Spleen (tissue), 11 donors: ENCODE measurements around the gene SLC35F1. TPM values are rescaled to one million over a fixed set of nuclear protein-coding genes. Genes with fewer than 3 reads are reported as not detected.

Experiments used
- DNase-seq: peaks from one replicate; pipeline ENCODE4 v3.0.0-alpha.2; 2020
- H3K27ac ChIP-seq, 8 donors: fragments of 200-600 bp; sonication (generic) in 7 of 8; 1 replicate in 4 of 8; 2 replicates in 4 of 8; pipeline versions ENCODE4 v1.5.0 to v1.8.0; 2016 to 2021; ENCODE audit warnings: inconsistent platforms in 4 of 8, mild to moderate bottlenecking in 4 of 8, moderate library complexity in 1 of 8
- H3K27me3 ChIP-seq, 7 donors: fragments of 200-600 bp; sonication (generic) in 6 of 7; replicated peaks in 1 of 7; 1 replicate in 4 of 7; 2 replicates in 3 of 7; pipeline versions ENCODE4 v1.5.0 to v1.8.0; 2016 to 2021; ENCODE audit warnings: inconsistent platforms in 3 of 7, mild to moderate bottlenecking in 1 of 7
- H3K36me3 ChIP-seq, 6 donors: fragments of 200-600 bp; sonication (generic) in 5 of 6; 1 replicate in 4 of 6; 2 replicates in 2 of 6; pipeline versions ENCODE4 v1.5.0 to v1.8.0; 2016 to 2021; ENCODE audit warnings: inconsistent platforms in 2 of 6
- H3K4me1 ChIP-seq, 6 donors: fragments of 200-600 bp; sonication (generic) in 5 of 6; 1 replicate in 3 of 6; 2 replicates in 3 of 6; pipeline versions ENCODE4 v1.5.0 to v1.8.0; 2016 to 2021; ENCODE audit warnings: inconsistent platforms in 3 of 6
- H3K4me3 ChIP-seq, 8 donors: fragments of 200-600 bp; sonication (generic) in 7 of 8; 1 replicate in 4 of 8; 2 replicates in 4 of 8; pipeline versions ENCODE4 v1.5.0 to v1.8.0; 2016 to 2021; ENCODE audit warnings: inconsistent platforms in 4 of 8, mild to moderate bottlenecking in 4 of 8, moderate library complexity in 2 of 8
- H3K9me3 ChIP-seq, 8 donors: fragments of 200-600 bp; sonication (generic) in 7 of 8; 1 replicate in 4 of 8; 2 replicates in 4 of 8; pipeline versions ENCODE4 v1.5.0 to v1.8.0; 2016 to 2021; ENCODE audit warnings: inconsistent platforms in 4 of 8
- POLR2A ChIP-seq, 3 donors: fragments of 450-650 bp; IDR thresholded peaks; one replicate each; pipeline ENCODE4 v1.5.1; 2017; ENCODE audit warnings: antibody characterized with exemption in 3 of 3, mild to moderate bottlenecking in 1 of 3
- POLR2AphosphoS5 ChIP-seq, 3 donors: sonication (generic); formaldehyde crosslinking; IDR thresholded peaks; one replicate each; pipeline ENCODE4 v1.5.1; 2017; ENCODE audit warnings: antibody characterized with exemption in 3 of 3
- WGBS, 5 donors: extraction: QIAGEN DNeasy Blood & Tissue Kit in 3 of 5; methylation state at CpG; one replicate each; pipeline versions ENCODE4 v1.1.5 to v1.1.7; 2013 to 2018; 5-methylcytosine and 5-hydroxymethylcytosine counted together
- intact Hi-C: fragments of 100-400 bp; cut with DNase I; formaldehyde crosslinking; loops from one replicate; pipeline ENCODE4 v1.15.0; 2023; ENCODE audit warnings: low total_unique reads
- polyA plus RNA-seq, 3 donors: library from polyadenylated mRNA; stranded (reverse); fragments of 200-250 nt; gene quantifications; one replicate each; pipeline ENCODE4 v1.2.1, GENCODE V29; 2013
- total RNA-seq, 7 donors: library from RNA; depleted of rRNA in 3 of 7; stranded (reverse); fragments of >200 nt in 3 of 7; fragmentation: NEBNext Ultra II Directional in 4 of 7; extraction: Animal tissue kit (Norgen Biotek cat#: 25700) in 4 of 7; gene quantifications; one replicate each; pipeline versions ENCODE4 v1.1.0 to v1.2.1, GENCODE V29; 2016 to 2021
- TF ChIP-seq, protein P1 (sequence below), 11 experiments: fragments of 200-600 bp in 7 of 11; fragments of 450-650 bp in 4 of 11; sonication (generic) in 4 of 11; IDR thresholded peaks in 8 of 11; conservative IDR thresholded peaks in 3 of 11; 1 replicate in 7 of 11; 2 replicates in 4 of 11; pipeline versions ENCODE4 v1.4.0 to v1.8.0; 2016 to 2021; ENCODE audit warnings: antibody characterized with exemption in 11 of 11, inconsistent platforms in 4 of 11, mild to moderate bottlenecking in 1 of 11
- donor health status: healthy with polysubstance abuse.
- donor health status: DM: no; HTN: no; CAD: no; lungs with moderate emphysema.
- donor health status: DM: no; HTN: no; CAD: no.
- donor health status: Bipolar disorder and iron deficiency.
- donor health status: healthy.
- donor health status: DM: no; HTN: no; CAD: no.
- donor health status: DM: yes; HTN: yes; CAD: no.

SLC35F1 gene
- total and polyA plus RNA-seq, 10 donors, result 0.13 to 4.0 (median 1.6) TPM

DNA sequence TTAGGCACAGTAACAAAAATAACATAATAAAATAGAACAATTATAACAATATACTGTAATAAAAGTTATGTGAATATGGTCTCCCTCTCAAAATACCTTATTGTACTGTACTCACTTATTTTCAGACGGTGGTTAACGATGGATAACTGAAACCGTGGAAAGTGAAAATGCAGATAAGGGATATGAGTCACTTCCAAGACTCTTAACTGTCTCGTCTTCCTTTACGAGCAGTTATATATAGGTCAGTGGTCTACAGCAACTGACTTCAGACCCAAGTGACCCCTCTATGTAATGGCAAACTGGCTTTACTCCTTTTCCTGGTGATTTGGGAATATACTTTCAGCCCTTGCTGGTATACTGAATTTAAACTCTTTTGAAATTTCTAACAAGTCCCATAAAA lies 261.4 kb downstream of the SLC35F1 start:
- H3K9me3 ChIP-seq, result peaks cover 0 to 7% (median 2%) of the 10 kb centered on the region in 8 donors
- TF ChIP-seq POLR2A (IDR thresholded peaks at IDR 0.05), result no peak
- TF ChIP-seq POLR2AphosphoS5 (IDR thresholded peaks at IDR 0.05), result no peak
- TF ChIP-seq, protein P1, sequence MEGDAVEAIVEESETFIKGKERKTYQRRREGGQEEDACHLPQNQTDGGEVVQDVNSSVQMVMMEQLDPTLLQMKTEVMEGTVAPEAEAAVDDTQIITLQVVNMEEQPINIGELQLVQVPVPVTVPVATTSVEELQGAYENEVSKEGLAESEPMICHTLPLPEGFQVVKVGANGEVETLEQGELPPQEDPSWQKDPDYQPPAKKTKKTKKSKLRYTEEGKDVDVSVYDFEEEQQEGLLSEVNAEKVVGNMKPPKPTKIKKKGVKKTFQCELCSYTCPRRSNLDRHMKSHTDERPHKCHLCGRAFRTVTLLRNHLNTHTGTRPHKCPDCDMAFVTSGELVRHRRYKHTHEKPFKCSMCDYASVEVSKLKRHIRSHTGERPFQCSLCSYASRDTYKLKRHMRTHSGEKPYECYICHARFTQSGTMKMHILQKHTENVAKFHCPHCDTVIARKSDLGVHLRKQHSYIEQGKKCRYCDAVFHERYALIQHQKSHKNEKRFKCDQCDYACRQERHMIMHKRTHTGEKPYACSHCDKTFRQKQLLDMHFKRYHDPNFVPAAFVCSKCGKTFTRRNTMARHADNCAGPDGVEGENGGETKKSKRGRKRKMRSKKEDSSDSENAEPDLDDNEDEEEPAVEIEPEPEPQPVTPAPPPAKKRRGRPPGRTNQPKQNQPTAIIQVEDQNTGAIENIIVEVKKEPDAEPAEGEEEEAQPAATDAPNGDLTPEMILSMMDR (IDR thresholded peaks at IDR 0.05 in 8 of 11, conservative IDR thresholded peaks at IDR 0.05 in 3 of 11), result no peak
- DNase-seq, result no peak
- 57 to 82% (median 70%) methylated on average over 5 of the region's 5 CpGs for WGBS, 5 donors
- H3K36me3 ChIP-seq, result no peaks in the 10 kb centered on the region
- intact Hi-C loops, result no loop called here
- H3K27ac ChIP-seq, result no peak overlapping the region
- no peaks in the 10 kb centered on the region for H3K27me3 ChIP-seq
- no peak overlapping the region for H3K4me3 ChIP-seq
- H3K4me1 ChIP-seq, result no peaks in the 10 kb centered on the region

DNA sequence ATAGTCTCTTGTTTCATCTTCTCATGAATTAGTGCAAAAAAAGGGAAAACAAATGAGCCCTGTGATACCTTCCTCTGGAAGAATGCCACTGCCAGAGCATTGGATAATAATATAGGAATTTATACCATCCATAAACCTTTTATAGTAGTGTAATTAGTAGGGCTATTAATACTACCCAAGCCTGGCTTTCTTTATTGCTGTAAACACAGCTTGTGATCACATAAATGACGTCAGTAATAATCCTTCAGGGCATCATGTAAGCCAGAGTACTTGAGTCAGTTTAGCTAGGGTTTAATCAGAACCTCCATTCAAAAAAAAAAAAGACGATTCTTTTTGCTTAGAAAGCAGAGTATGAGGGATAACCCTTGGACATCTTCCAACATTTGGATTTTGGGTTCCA lies 264.8 kb downstream of the SLC35F1 start:
- intact Hi-C loops, result no loop called here
- Histone ChIP-seq H3K36me3 (no peaks in the 10 kb centered on the region), H3K4me3 (no peak overlapping the region), H3K27me3 (no peaks in the 10 kb centered on the region), H3K9me3 (peaks cover 0 to 25% (median 17%) of the 10 kb centered on the region in 8 donors), H3K4me1 (no peaks in the 10 kb centered on the region), H3K27ac (no peak overlapping the region)
- DNase-seq, result no peak
- TF ChIP-seq POLR2A (IDR thresholded peaks at IDR 0.05), result no peak
- TF ChIP-seq, protein P1 (IDR thresholded peaks at IDR 0.05 in 8 of 11, conservative IDR thresholded peaks at IDR 0.05 in 3 of 11), result no peak
- TF ChIP-seq POLR2AphosphoS5 (IDR thresholded peaks at IDR 0.05), result no peak
- 52 to 73% (median 62%) methylated on average over 2 of the region's 2 CpGs for WGBS, 5 donors

DNA sequence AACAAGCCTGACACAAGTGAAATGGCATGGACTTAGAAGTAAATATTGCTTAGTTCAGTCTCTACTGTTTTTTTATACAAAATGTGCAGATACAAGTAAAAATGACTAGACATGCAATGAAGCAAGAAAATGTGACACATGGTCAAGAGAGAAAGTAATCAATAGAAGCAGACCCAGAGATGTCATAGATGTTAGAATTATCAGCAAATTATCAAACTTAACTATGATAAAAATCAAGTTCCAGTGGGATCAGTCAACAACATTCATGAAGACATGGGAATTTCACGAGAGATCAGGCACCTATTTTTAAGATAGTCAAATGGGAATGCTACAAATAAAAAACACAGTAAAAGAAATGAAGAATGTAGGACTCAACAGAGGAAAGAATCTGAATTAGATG lies 267.0 kb downstream of the SLC35F1 start:
- no peak for TF ChIP-seq POLR2A (IDR thresholded peaks at IDR 0.05)
- no peak for TF ChIP-seq POLR2AphosphoS5 (IDR thresholded peaks at IDR 0.05)
- TF ChIP-seq, protein P1 (IDR thresholded peaks at IDR 0.05 in 8 of 11, conservative IDR thresholded peaks at IDR 0.05 in 3 of 11), result no peak
- H3K27ac ChIP-seq, result no peak overlapping the region
- H3K27me3 ChIP-seq, result no peaks in the 10 kb centered on the region
- H3K36me3 ChIP-seq, result no peaks in the 10 kb centered on the region
- no peak overlapping the region for H3K4me3 ChIP-seq
- H3K9me3 ChIP-seq, result peaks cover 0 to 25% (median 17%) of the 10 kb centered on the region in 8 donors
- intact Hi-C loops, result no loop called here
- H3K4me1 ChIP-seq, result no peaks in the 10 kb centered on the region
- WGBS, 5 donors, result 60 to 82% (median 71%) methylated on average over 1 of the region's 1 CpG
- no peak for DNase-seq

DNA sequence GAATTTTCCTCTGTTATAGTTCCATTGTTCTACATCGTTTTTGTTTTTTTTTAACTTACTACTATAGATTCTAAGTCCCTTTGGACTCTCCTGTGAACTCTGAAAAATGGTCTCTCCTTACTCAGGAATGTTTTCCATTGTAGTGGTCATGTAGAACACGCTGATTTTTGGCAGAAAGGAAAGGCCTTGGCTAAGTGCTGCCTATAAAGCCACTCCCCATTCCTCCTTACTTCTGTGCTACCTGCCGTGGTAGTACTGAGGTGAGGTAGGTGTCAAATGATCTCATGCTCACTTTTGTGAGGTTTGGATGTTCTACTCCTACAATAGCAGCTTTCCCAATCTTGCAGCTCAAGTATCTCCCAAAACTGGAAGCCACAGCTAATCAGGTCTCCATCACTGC lies 270.7 kb downstream of the SLC35F1 start:
- 57 to 88% (median 68%) methylated on average over 3 of the region's 3 CpGs for WGBS, 5 donors
- Histone ChIP-seq H3K27me3 (no peaks in the 10 kb centered on the region), H3K4me1 (no peaks in the 10 kb centered on the region), H3K27ac (no peak overlapping the region), H3K4me3 (no peak overlapping the region), H3K36me3 (no peaks in the 10 kb centered on the region), H3K9me3 (peaks cover 0 to 25% (median 17%) of the 10 kb centered on the region in 8 donors)
- intact Hi-C loops, result no loop called here
- no peak for TF ChIP-seq POLR2A (IDR thresholded peaks at IDR 0.05)
- TF ChIP-seq POLR2AphosphoS5 (IDR thresholded peaks at IDR 0.05), result no peak
- TF ChIP-seq, protein P1 (IDR thresholded peaks at IDR 0.05 in 8 of 11, conservative IDR thresholded peaks at IDR 0.05 in 3 of 11), result no peak
- DNase-seq, result no peak
